Mammary epithelial cell (primary cell): ENCODE data around the gene CMAS.

Experiments
- EZH2 ChIP-seq: IDR thresholded peaks from 2 replicates; pipeline ENCODE4 v1.6.1; 2012; ENCODE audit warnings: low read length, inconsistent platforms, borderline replicate concordance
- TF ChIP-seq, protein P1 (sequence below), 2 donors: IDR thresholded peaks in 1 of 2; conservative IDR thresholded peaks in 1 of 2; 2 replicates each; pipeline ENCODE4 v1.5.1; 2011 to 2012; ENCODE audit warnings: inconsistent platforms in 2 of 2, low read length in 2 of 2, mild to moderate bottlenecking in 2 of 2, control low read depth in 1 of 2, low read depth in 1 of 2; ENCODE audit not compliant: insufficient read depth in 1 of 2; ENCODE audit errors: extremely low read depth in 1 of 2

GRCh38 chr12:22105542-22105941 is 59.5 kb downstream of the CMAS start:
- TF ChIP-seq, protein P1, sequence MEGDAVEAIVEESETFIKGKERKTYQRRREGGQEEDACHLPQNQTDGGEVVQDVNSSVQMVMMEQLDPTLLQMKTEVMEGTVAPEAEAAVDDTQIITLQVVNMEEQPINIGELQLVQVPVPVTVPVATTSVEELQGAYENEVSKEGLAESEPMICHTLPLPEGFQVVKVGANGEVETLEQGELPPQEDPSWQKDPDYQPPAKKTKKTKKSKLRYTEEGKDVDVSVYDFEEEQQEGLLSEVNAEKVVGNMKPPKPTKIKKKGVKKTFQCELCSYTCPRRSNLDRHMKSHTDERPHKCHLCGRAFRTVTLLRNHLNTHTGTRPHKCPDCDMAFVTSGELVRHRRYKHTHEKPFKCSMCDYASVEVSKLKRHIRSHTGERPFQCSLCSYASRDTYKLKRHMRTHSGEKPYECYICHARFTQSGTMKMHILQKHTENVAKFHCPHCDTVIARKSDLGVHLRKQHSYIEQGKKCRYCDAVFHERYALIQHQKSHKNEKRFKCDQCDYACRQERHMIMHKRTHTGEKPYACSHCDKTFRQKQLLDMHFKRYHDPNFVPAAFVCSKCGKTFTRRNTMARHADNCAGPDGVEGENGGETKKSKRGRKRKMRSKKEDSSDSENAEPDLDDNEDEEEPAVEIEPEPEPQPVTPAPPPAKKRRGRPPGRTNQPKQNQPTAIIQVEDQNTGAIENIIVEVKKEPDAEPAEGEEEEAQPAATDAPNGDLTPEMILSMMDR (conservative IDR thresholded peaks at IDR 0.05 in 1 of 2, IDR thresholded peaks at IDR 0.05 in 1 of 2; ENCODE audit: extremely low read depth in 1 of 2, insufficient read depth in 1 of 2, low read depth in 1 of 2, low read length in 2 of 2): no peak
- no peak for TF ChIP-seq EZH2
